Upper lobe of right lung (tissue), 1 donor: ENCODE data around the gene MAP3K5. TPM values are rescaled to one million over a fixed set of nuclear protein-coding genes. Genes with fewer than 3 reads are reported as not detected.

Experiments used
- ATAC-seq: fragments of 200-7000 bp; cut with Tn5 transposase; one replicate; pipeline ENCODE4 v1.9.1; 2020; ENCODE audit warnings: mild to moderate bottlenecking, moderate library complexity
- DNase-seq: peaks from one replicate; pipeline ENCODE4 v3.0.0-alpha.2; 2020
- H3K27ac ChIP-seq: fragments of 200-600 bp; one replicate; pipeline ENCODE4 v1.8.0; 2022
- H3K27me3 ChIP-seq: fragments of 200-600 bp; one replicate; pipeline ENCODE4 v1.8.0; 2022; ENCODE audit warnings: mild to moderate bottlenecking
- H3K36me3 ChIP-seq: fragments of 200-600 bp; one replicate; pipeline ENCODE4 v1.8.0; 2022
- H3K4me1 ChIP-seq: fragments of 200-600 bp; one replicate; pipeline ENCODE4 v1.8.0; 2022
- H3K4me3 ChIP-seq: fragments of 200-600 bp; one replicate; pipeline ENCODE4 v1.8.0; 2022; ENCODE audit warnings: mild to moderate bottlenecking
- H3K9me3 ChIP-seq: fragments of 200-600 bp; one replicate; pipeline ENCODE4 v1.8.0; 2022
- CTCF ChIP-seq: fragments of 200-600 bp; IDR thresholded peaks from one replicate; pipeline ENCODE4 v1.8.0; 2022; ENCODE audit warnings: antibody characterized with exemption
- intact Hi-C: fragments of 100-400 bp; cut with DNase I; formaldehyde crosslinking; loops from one replicate; pipeline ENCODE4 v1.11.0; 2022
- total RNA-seq: library from RNA; stranded (reverse); fragmentation: NEBNext Ultra II Directional; extraction: Animal tissue kit (Norgen Biotek cat#: 25700); gene quantifications from one replicate; pipeline ENCODE4 v1.2.1, GENCODE V29; 2021
- donor health status: DM: no; HTN: yes; CAD: no; lungs with severe emphysema.

The MAP3K5 gene
- total RNA-seq, 1 donor from 2014 or later = 32.5 TPM

DNA sequence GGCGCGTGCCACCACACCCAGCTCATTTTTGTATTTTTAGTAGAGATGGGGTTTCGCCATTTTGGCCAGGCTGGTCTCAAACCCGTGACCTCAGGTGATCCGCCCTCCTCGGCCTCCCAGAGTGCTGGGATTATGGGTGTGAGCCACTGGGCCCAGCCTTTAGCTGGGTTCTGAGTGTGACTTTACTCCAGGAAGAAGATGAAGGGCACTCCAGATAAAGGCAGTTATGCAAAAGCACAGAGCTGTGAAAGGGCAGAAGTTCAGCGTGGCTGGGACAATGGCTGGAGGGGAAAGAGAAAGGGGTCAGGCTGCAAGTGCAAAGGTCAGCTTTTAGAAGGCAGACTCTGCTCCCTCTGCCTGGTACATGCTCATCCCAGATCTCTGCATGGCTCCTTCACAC lies 39.7 kb downstream of the MAP3K5 start:
- ATAC-seq (peak; percentile 64), DNase-seq (no peak)
- Histone ChIP-seq H3K27me3 (no peaks in the 10 kb centered on the region), H3K4me3 (no peak overlapping the region), H3K36me3 (no peaks in the 10 kb centered on the region), H3K4me1 (peaks cover 48% of the 10 kb centered on the region), H3K9me3 (no peaks in the 10 kb centered on the region), H3K27ac (no peak overlapping the region)
- no peak for TF ChIP-seq CTCF
- intact Hi-C loops = no loop called here

DNA sequence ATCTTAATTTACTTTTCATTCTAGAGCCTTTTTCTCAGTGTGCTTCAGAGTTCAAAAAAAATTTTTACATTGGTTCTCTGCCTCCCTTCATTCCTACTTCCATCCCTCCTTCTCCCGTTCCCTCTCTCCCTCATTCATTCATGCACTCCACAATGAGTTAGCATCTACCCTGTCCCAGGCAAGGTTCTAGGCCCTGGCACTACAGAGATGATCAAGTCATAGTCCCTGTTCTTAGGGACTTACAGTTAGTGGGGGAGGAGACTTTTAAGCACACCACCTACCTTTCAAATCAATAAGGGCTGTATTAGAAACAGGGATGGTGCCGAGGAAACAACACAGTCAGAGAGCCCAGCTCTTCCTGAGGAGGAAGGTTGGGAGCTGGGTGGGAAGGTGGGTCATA lies 40.3 kb downstream of the MAP3K5 start:
- Histone ChIP-seq H3K27me3 (no peaks in the 10 kb centered on the region), H3K27ac (peak overlapping the region; percentile 56), H3K4me1 (peaks cover 46% of the 10 kb centered on the region), H3K9me3 (no peaks in the 10 kb centered on the region), H3K36me3 (no peaks in the 10 kb centered on the region), H3K4me3 (no peak overlapping the region)
- no peak for DNase-seq
- intact Hi-C loops = no loop called here
- no peak for TF ChIP-seq CTCF
- no peak for ATAC-seq

DNA sequence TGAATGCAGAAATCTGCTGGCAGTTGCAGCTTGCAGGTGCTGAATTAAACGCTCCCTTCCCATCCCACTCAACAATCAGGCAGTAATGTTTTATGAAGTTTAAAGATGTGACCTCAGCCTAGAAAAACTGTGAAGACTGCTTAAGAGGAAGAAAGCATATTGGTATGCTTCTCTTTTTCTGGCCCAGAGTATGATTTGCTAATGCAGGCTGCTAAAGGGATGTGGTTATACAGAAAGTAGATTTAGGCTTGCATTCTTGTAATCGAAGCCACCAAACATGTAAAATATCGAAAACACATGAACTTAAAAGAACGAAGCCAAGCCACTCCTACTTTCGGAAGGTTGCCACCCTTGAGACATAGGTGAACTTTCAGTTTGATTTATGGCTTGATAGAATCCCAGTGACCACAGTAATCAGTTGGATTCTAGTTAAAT lies 40.7 kb downstream of the MAP3K5 start:
- H3K27me3 ChIP-seq = no peaks in the 10 kb centered on the region
- intact Hi-C loops = no loop called here
- no peak for DNase-seq
- peak; percentile 75 for ATAC-seq
- peak overlapping the region; percentile 52 for H3K27ac ChIP-seq
- no peaks in the 10 kb centered on the region for H3K9me3 ChIP-seq
- TF ChIP-seq CTCF = no peak
- peaks cover 41% of the 10 kb centered on the region for H3K4me1 ChIP-seq
- no peak overlapping the region for H3K4me3 ChIP-seq
- H3K36me3 ChIP-seq = no peaks in the 10 kb centered on the region

DNA sequence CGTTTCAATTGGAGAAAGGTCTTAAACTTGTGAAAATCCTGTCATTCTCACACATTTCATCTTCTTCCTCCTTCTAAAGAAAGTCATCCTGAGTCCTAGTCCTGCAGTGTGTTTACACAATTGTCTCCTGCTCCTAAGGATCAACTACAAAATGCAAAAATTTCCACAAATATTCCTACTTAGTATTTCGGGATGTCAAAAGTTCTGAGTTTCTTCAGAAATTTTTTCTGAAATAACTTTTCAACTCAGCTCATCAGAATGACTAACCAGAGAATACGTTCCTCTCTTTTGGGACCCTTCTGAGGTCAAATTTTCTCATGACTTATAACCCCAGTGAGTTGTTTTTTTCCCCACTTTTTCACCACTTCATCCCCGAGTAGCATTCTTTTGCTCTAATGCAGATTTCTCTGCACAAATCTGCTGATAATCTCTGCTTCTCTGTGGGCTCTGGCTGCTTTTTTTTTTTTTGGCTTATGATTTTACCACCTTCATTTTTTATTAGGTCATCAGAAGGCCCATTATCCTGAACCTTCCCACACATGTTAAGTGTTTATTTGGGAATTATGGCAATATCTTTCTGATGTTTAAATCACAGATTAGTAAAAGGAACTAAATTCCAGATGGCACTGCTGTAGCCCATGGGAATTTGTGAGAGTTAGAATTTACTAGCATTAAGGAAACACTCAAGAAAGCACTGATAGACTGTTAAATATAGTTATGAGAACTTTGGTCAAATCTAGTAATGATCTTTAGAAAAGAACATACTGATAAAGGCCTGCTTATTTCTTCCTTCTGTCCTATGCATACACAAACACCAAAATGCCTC lies 41.4 kb downstream of the MAP3K5 start:
- Histone ChIP-seq H3K9me3 (no peaks in the 10 kb centered on the region), H3K27me3 (no peaks in the 10 kb centered on the region), H3K27ac (peak overlapping the region; percentile 52), H3K4me1 (peaks cover 41% of the 10 kb centered on the region), H3K36me3 (no peaks in the 10 kb centered on the region), H3K4me3 (no peak overlapping the region)
- ATAC-seq (no peak), DNase-seq (no peak)
- TF ChIP-seq CTCF = no peak
- intact Hi-C loops = no loop called here

DNA sequence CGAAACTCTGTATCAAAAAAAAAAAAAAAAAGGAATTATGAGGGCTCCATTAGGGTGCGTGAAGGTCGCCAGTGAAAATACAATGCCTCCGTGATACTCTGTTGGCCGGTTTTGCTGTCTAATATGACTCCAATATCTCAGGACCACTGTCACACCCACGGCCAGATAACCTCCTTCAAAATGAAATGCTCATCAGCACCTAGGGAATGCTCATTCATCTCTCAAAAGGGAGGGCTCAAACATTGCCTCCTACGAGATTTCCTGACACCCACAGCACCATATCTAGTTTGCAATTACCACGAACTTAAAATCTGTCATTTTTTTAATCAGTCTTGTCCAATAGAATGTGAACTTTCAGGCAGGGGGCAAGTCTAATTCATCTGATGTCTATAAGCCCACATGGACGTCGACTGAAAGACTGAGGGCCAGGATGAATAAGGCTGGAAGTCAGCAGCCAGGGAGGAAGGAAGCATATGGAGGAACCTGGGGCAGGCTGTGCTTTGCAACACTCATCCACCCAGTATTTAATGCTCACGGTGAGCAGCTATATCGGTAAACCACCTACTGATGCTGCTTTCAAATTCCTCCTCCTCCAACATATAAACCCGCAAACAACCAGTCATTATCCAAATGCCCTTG lies 42.8 kb downstream of the MAP3K5 start:
- no peaks in the 10 kb centered on the region for H3K27me3 ChIP-seq
- H3K4me3 ChIP-seq = no peak overlapping the region
- H3K9me3 ChIP-seq = no peaks in the 10 kb centered on the region
- H3K4me1 ChIP-seq = peaks cover 41% of the 10 kb centered on the region
- no peaks in the 10 kb centered on the region for H3K36me3 ChIP-seq
- intact Hi-C loops = no loop called here
- DNase-seq = no peak
- ATAC-seq = no peak
- no peak for TF ChIP-seq CTCF
- H3K27ac ChIP-seq = no peak overlapping the region
